ENCODE results near the gene CMTM7. TPM values are rescaled to one million over a fixed set of nuclear protein-coding genes. Genes with fewer than 3 reads are reported as not detected.

CMTM7 gene
- total RNA-seq, 2 experiments from 2014 or later: 31.5 to 35.2 TPM

- Histone ChIP-seq H3K4me1 (ENCODE audit: insufficient read depth, low read length) (peaks cover 81% of the 10 kb centered on the region), H3K27me3 (ENCODE audit: control insufficient read depth in 1 of 2, insufficient read depth in 2 of 2, low read length in 2 of 2) (no peaks in the 10 kb centered on the region), H3K36me3 (ENCODE audit: insufficient read depth, low read length) (no peaks in the 10 kb centered on the region), H3K4me3 (ENCODE audit: low read length) (peak overlapping the region; percentile 29), H3K9me3 (ENCODE audit: control insufficient read depth in 1 of 2, insufficient read depth in 1 of 2, low read length in 2 of 2) (no peaks in the 10 kb centered on the region), H3K27ac (ENCODE audit: low read depth in 1 of 2, low read length in 2 of 2) (peak overlapping the region; percentile 73 to 83)
- Mint-ChIP-seq H3K27me3 (no peaks in the 10 kb centered on the region), H3K36me3 (ENCODE audit: low read depth) (peaks cover 10% of the 10 kb centered on the region), H3K9me3 (no peaks in the 10 kb centered on the region), H3K4me1 (ENCODE audit: low read depth) (peaks cover 90% of the 10 kb centered on the region), H3K4me3 (peak overlapping the region; percentile 80), H3K27ac (peak overlapping the region; percentile 95)
- DNase-seq (peak in 12 of 14 experiments; percentile 18 to 81 (median 43)), ATAC-seq (ENCODE audit: poor library complexity) (peak; percentile 58)
- ChIA-PET POLR2A (interaction anchor here (0.8 to 8.5 kb wide), 11 partner anchors 8 to 57 kb away, joined by 3 to 85 read pairs (median 7); partner anchors contain the start of gene CMTM7), CTCF (interaction anchor here (0.7 to 1.5 kb wide), 5 partner anchors 10 to 53 kb away, joined by 3 to 5 read pairs (median 4); no protein-coding TSS in a partner anchor)
- no peak for TF ChIP-seq CTCF (IDR thresholded peaks at IDR 0.05)
- intact Hi-C loops (cut with DNase I, micrococcal nuclease): loop anchor here (2.0 to 10.0 kb wide), 3 partner anchors 14 to 1774 kb away; no protein-coding TSS in a partner anchor
Observed at GRCh38 chr3:32428092-32429068, 36.7 kb downstream of the CMTM7 start.

- no peaks in the 10 kb centered on the region for H3K27me3 Mint-ChIP-seq
- Histone ChIP-seq H3K27me3 (ENCODE audit: control insufficient read depth in 1 of 2, insufficient read depth in 2 of 2, low read length in 2 of 2) (no peaks in the 10 kb centered on the region), H3K4me3 (ENCODE audit: low read length) (no peak overlapping the region), H3K27ac (ENCODE audit: low read depth in 1 of 2, low read length in 2 of 2) (peak overlapping the region; percentile 42 to 86), H3K9me3 (ENCODE audit: control insufficient read depth in 1 of 2, insufficient read depth in 1 of 2, low read length in 2 of 2) (no peaks in the 10 kb centered on the region), H3K36me3 (ENCODE audit: insufficient read depth, low read length) (peaks cover 3% of the 10 kb centered on the region), H3K4me1 (ENCODE audit: insufficient read depth, low read length) (peaks cover 80% of the 10 kb centered on the region)
- peak overlapping the region; percentile 46 for H3K4me3 Mint-ChIP-seq
- peaks cover 12% of the 10 kb centered on the region for H3K36me3 Mint-ChIP-seq (ENCODE audit: low read depth)
- peak overlapping the region; percentile 95 for H3K27ac Mint-ChIP-seq
- no peaks in the 10 kb centered on the region for H3K9me3 Mint-ChIP-seq
- peak; percentile 37 for ATAC-seq (ENCODE audit: poor library complexity)
- DNase-seq: peak in 2 of 14 experiments; percentile 32 to 43
- ChIA-PET POLR2A (interaction anchor here (3.5 to 3.8 kb wide), 3 partner anchors 7 to 59 kb away, joined by 10 to 50 read pairs (median 49); no protein-coding TSS in a partner anchor), CTCF (no interaction called here)
- intact Hi-C loops (cut with DNase I, micrococcal nuclease): loop anchor here (1.0 to 5.0 kb wide), 3 partner anchors 8 to 36 kb away; no protein-coding TSS in a partner anchor
- peaks cover 72% of the 10 kb centered on the region for H3K4me1 Mint-ChIP-seq (ENCODE audit: low read depth)
- no peak for TF ChIP-seq CTCF (IDR thresholded peaks at IDR 0.05)
Observed at GRCh38 chr3:32430900-32431299, 39.2 kb downstream of the CMTM7 start.

- peaks cover 18% of the 10 kb centered on the region for H3K36me3 Mint-ChIP-seq (ENCODE audit: low read depth)
- Histone ChIP-seq H3K4me3 (ENCODE audit: low read length) (no peak overlapping the region), H3K9me3 (ENCODE audit: control insufficient read depth in 1 of 2, insufficient read depth in 1 of 2, low read length in 2 of 2) (no peaks in the 10 kb centered on the region), H3K27ac (ENCODE audit: low read depth in 1 of 2, low read length in 2 of 2) (peak overlapping the region; percentile 86 to 87), H3K4me1 (ENCODE audit: insufficient read depth, low read length) (peaks cover 85% of the 10 kb centered on the region), H3K27me3 (ENCODE audit: control insufficient read depth in 1 of 2, insufficient read depth in 2 of 2, low read length in 2 of 2) (no peaks in the 10 kb centered on the region), H3K36me3 (ENCODE audit: insufficient read depth, low read length) (peaks cover 3% of the 10 kb centered on the region)
- ChIA-PET CTCF (no interaction called here), POLR2A (interaction anchor here (2.7 to 3.8 kb wide), 4 partner anchors 8 to 60 kb away, joined by 10 to 50 read pairs (median 30); partner anchors contain the start of gene CMTM7)
- no peaks in the 10 kb centered on the region for H3K9me3 Mint-ChIP-seq
- H3K4me1 Mint-ChIP-seq (ENCODE audit: low read depth): peaks cover 78% of the 10 kb centered on the region
- no peaks in the 10 kb centered on the region for H3K27me3 Mint-ChIP-seq
- H3K4me3 Mint-ChIP-seq: no peak overlapping the region
- no peak for TF ChIP-seq CTCF (IDR thresholded peaks at IDR 0.05)
- DNase-seq (no peak), ATAC-seq (ENCODE audit: poor library complexity) (no peak)
- peak overlapping the region; percentile 95 for H3K27ac Mint-ChIP-seq
- intact Hi-C loops (cut with DNase I, micrococcal nuclease): loop anchor here (1.0 to 5.0 kb wide), 3 partner anchors 8 to 36 kb away; no protein-coding TSS in a partner anchor
Observed at GRCh38 chr3:32431481-32431880, 39.8 kb downstream of the CMTM7 start.

Data from CD4-positive, alpha-beta T cell (primary cell).